ENCODE data around the gene KHDRBS2. TPM values are rescaled to one million over a fixed set of nuclear protein-coding genes. Genes with fewer than 3 reads are reported as not detected.

KHDRBS2 gene
- total and polyA plus RNA-seq, 2 of the 4 experiments (the other 2 are of a cell fraction): not detected

GRCh38 chr6:61951586-61951985 is 334.4 kb downstream of the KHDRBS2 start:
- H3K27me3 ChIP-seq (ENCODE audit: control insufficient read depth, insufficient read depth, low read length): no peaks in the 10 kb centered on the region
- H2BK5ac ChIP-seq (ENCODE audit: low read depth, low read length, poor library complexity, severe bottlenecking): no peak overlapping the region
- BruUV-seq (replicated peaks): no TSS peak
- no peak overlapping the region for H3K9ac ChIP-seq (ENCODE audit: low read depth, low read length)
- H3K4me3 ChIP-seq (ENCODE audit: insufficient read depth, low read depth, low read length): no peak overlapping the region
- no peaks in the 10 kb centered on the region for H3K4me1 ChIP-seq (ENCODE audit: control insufficient read depth, insufficient read depth, low read length)
- H4K20me1 ChIP-seq (ENCODE audit: insufficient read depth, low read length): no peaks in the 10 kb centered on the region
- H3K4me2 ChIP-seq (ENCODE audit: low read depth, low read length): no peak overlapping the region
- no peak overlapping the region for H3K14ac ChIP-seq (replicated peaks; ENCODE audit: low read depth, low read length)
- no peaks in the 10 kb centered on the region for H3K9me3 ChIP-seq (ENCODE audit: control insufficient read depth, insufficient read depth, low read length)
- no peak overlapping the region for H2AK5ac ChIP-seq (ENCODE audit: low read depth, low read length)
- no peak overlapping the region for H2AK9ac ChIP-seq (replicated peaks; ENCODE audit: low read depth, low read length, poor library complexity)
- ChIA-PET POLR2A (ENCODE audit: unreplicated experiment) (no interaction called here), CTCF (no interaction called here)
- WGBS, 2 experiments (ENCODE audit: extremely low coverage in 2 of 2, insufficient read length in 1 of 2): no CpG with 5 or more reads among the region's 1 CpG
- H2AFZ ChIP-seq (replicated peaks; ENCODE audit: low read length, poor library complexity): no peak overlapping the region
- no peak overlapping the region for H4K91ac ChIP-seq (ENCODE audit: insufficient read depth, low read depth, low read length)
- in situ Hi-C loops (cut with MboI; ENCODE audit: low sequenced_read_pairs): no loop called here
- H2BK20ac ChIP-seq (ENCODE audit: low read depth, low read length): no peak overlapping the region
- ATAC-seq (ENCODE audit: low read depth) (no peak), DNase-seq (no peak)
- H3K56ac ChIP-seq (ENCODE audit: extremely low read depth, insufficient read depth, low read length): no peak overlapping the region
- H2BK15ac ChIP-seq (ENCODE audit: low read depth, low read length): no peak overlapping the region
- H3K18ac ChIP-seq (ENCODE audit: low read depth, low read length): no peak overlapping the region
- no peaks in the 10 kb centered on the region for H3K9me1 ChIP-seq (ENCODE audit: insufficient read depth, low read length)
- no peaks in the 10 kb centered on the region for H3K36me3 ChIP-seq (ENCODE audit: control insufficient read depth, insufficient read depth, low read length)
- H3K27ac ChIP-seq (ENCODE audit: insufficient read depth, low read length): no peak overlapping the region
- no peak overlapping the region for H3K4ac ChIP-seq (ENCODE audit: low read depth, low read length)
- dilution Hi-C loops (cut with HindIII; ENCODE audit: low sequenced_read_pairs, unreplicated experiment): no loop called here
- H2BK120ac ChIP-seq (ENCODE audit: low read depth, low read length): no peak overlapping the region
- no peak for TF ChIP-seq POLR2A (IDR thresholded peaks at IDR 0.05; ENCODE audit: low read depth, low read length)
- intact Hi-C loops (cut with micrococcal nuclease): no loop called here
- H3K79me1 ChIP-seq (ENCODE audit: low read depth in 1 of 2, low read length in 2 of 2): no peaks in the 10 kb centered on the region
- no peak overlapping the region for H3K23ac ChIP-seq (ENCODE audit: low read depth, low read length)
- H4K8ac ChIP-seq (ENCODE audit: low read depth in 2 of 2, low read length in 2 of 2): no peak overlapping the region
- no peak overlapping the region for H4K5ac ChIP-seq (ENCODE audit: low read depth, low read length)

Data from IMR-90 (cell line).